HG03045 (cell line): ENCODE data around the gene SNTG2.
A peak's percentile ranks its signal among the peaks of the same experiment; 100 is the strongest.
"Not testable (repeated sequence)": the region's sequence is repeated elsewhere in the genome, so short reads cannot be mapped to it uniquely, and the experiment has no call there.

Experiments
- ATAC-seq: cut with Tn5 transposase; IDR thresholded peaks from one replicate; pipeline ENCODE4 v1.9.1; 2021; ENCODE audit warnings: mild to moderate bottlenecking, moderate library complexity; ENCODE audit not compliant: unreplicated experiment

The SNTG2 gene

DNA sequence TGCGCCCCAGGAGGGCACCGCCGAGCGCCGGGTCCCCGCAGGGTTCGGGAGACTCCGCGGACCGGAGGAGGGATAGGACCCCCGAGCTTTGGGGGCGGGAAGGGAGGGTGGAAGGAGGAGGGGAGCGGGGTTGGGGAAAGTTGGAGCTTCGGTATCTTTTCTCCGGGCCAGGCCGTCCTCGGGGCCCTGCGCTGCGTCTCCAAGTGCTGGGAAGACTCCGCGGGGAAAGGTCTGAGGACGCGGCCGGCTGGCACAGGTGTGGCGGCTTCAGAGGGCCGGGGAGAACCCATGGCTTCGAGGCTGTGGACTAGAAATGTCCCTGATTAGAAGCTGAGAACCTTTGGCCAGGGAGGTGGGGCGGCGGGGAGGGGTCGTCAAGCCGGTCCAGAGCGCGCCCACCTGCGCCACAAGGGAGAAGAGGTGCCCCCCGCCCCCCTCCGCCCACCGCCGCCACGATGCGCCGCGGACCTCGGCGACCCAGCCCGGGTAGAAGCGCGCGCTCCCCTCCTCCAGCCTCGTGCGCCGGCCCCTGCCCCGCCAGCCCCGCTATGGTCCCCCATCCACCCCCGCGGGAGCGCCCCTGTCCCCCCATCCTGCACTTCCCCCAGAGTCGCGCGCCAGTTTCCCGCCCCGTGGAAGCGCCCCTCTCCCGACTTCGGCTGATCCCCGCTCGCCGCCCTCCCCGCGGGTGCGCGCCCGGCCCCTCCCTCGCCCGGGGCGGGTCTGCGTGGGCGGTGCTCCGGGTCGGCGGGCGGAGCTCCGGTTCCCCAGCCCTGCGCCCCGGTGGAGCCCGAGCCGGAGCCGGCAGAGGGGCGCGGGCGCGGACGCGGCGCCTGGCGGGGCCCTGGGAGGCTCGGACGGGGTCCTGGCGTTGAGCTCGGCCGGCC, at the start of gene SNTG2:
SNTG2 (plus strand) TSS at position 770 of the 887 bp plus-strand sequence. CDS start 148 bp downstream, outside the sequence.
- peak; percentile 61 for ATAC-seq

DNA sequence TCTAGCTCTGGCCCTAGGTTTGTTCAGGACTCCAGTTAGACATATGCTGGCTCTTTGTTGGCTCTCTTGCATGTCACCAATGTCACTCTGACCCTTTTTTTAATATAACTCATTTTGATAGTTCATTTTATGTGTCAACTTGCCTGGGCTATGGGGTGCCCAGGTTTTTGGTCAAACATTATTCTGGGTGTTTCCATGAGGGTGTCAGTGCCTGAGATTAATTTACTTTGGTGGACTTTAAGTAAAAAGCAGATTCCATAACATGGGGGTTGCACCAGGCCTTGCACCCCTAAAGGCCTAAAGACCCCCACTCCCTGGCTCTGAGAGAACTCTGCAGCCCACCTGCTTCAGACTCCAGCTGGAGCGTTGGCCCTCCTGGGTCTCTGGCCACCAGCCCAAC, 48.1 kb upstream of the SNTG2 start:
- ATAC-seq: no peak

DNA sequence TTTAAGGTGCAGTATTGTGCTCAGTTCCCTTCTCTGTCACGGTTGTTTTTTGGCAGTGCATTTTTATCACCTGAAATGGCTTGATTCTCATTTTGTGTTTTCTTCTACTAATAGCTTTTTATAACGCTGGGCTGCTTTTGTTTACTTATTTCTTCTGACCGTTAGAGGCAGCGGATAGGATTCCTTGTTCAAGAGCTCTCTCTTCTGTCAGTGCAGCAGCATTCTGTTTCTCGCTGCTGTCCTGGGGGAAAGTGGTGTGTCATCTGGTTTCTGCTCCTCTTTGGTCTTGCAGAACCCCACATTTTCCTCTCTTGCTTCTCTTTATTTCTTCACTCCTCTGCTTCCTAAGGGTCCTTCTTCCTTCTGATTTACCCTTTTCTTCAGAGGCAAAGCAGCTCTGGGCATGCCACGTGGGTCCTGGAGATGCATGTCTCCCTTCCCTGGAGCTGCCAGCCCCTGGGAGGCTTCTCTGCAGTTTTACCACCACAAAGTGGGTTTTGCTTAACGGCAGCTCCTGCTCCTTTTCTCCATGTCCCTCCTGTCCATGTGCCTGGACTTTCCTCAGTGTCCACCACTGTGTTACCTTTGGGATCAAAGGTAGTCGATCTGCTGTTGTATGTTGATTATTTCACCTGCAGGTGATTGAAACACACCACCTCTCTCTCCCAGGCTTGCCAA, 47.3 kb upstream of the SNTG2 start:
- ATAC-seq: no peak

DNA sequence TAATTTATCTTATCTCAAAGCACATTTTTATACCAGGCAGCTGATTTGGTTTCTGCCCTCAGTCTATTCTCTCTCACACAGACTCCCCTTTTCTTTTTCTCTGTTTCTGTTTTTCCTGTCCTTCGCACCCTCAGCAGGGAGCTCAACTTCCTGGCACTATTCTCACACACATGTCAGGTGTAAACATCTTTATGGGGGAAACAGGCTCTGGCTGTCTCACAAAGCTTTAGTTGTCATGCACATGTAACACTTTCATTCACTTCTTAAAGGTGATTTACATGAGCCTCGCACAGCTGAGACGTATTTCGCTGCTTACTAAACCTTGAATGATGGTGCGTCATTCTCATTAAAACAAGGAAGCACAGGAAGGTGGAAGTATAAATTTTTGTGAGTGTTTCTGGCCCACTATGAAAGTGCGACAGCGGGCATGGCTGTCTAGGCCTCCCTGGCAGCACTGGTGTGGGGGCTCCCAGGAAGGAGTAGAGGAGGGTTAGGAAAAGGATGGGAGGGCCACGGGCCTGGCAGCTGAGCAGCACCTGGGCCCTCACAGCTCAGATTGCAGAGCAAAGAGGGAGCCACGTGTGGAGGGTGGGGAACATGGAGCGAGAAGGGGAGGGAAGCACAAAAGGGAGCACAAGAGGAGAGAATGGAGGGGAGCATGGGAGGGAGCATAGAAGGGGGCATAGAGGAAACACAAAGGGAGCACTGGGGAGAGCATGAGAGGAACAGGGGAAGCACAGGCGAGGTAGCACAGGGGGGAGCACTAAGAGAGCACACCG, 46.2 kb upstream of the SNTG2 start:
- ATAC-seq: no peak

DNA sequence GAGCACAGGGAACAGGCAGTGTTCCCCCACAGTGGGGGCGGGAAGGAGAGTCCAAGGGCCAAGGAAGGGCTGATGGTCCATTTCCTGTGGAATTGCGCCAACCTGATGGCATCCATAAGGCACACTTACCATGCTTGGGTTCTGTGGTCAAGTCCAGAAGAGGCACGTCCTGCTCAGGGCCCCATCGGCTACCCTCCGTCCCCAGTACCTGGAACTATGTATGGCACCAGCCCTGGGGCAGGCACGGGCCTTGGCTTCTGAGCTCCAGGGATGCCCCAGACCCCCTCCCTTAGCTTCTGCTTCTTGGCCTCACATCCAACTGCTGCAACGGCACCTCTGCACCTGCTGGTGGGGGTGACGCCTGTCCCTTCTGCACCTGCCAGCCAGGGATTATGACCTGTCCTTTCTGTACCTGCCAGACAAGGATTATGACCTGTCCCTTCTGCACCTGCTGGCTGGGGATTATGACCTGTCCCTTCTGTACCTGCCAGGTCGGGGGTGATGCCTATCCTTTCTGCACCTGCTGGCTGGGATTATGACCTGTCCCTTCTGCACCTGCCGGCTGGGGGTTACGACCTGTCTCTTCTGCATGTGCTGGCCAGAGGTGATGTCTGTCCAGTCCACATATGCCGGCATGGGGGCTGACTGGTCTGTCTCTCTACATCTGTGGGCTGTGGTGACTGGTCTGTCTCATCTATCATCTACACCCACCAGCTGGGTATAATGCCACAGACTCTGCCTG, 45.4 kb upstream of the SNTG2 start:
- ATAC-seq: no peak

DNA sequence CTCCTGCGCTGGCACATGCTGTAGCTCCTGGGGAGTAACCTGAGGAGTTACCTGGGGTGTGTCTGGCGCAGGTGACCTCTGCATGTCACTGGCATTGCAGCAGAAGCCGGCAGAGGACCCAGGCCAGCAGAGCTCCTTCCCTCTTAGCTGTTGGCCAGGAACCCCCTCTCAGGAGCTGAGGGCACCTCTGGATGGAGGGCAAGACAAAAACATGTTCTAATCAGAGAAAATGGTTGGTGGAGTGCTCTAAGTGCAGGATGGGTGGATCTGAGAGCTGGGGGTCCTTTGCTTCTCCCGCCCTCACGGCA, 44.9 kb upstream of the SNTG2 start:
- no peak for ATAC-seq

DNA sequence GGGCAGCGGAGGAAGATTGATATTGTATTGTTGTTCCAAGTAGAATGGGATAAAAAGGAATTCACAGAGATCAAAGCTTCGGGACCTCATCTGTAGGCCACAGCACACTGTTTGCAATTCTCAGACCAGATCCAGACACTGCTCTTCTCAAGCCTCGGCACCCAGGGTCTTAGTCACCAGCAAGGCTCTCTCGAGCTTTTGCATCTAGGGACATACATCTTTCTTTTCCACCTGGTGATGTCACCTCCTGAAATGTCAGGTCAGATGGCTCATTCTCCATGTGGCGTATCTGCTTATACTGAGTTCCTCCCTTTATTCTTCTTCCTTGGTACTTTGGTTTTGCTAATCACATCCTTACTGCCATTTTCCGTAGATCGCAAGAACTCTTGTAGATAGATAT, 42.9 kb upstream of the SNTG2 start:
- no peak for ATAC-seq

DNA sequence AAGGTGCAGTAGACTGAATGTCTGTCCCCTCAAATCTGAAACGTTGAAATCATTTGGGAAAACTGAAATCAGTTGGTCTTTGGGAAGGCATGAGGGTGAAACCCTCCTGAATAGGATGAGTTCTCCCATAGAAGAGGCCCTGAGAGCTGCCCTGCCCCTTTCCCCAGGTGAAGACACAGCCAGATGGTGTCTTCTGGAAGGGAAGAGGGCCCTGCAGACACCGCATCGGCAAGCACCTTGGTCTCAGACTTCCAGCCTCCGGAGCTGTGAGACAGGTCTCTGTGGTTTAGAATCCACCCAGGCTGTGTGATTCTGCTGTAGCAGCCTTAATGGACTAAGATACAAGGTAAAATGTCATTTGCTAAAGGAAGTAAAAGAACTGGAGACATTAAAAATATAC, 42.1 kb upstream of the SNTG2 start:
- ATAC-seq: no peak

DNA sequence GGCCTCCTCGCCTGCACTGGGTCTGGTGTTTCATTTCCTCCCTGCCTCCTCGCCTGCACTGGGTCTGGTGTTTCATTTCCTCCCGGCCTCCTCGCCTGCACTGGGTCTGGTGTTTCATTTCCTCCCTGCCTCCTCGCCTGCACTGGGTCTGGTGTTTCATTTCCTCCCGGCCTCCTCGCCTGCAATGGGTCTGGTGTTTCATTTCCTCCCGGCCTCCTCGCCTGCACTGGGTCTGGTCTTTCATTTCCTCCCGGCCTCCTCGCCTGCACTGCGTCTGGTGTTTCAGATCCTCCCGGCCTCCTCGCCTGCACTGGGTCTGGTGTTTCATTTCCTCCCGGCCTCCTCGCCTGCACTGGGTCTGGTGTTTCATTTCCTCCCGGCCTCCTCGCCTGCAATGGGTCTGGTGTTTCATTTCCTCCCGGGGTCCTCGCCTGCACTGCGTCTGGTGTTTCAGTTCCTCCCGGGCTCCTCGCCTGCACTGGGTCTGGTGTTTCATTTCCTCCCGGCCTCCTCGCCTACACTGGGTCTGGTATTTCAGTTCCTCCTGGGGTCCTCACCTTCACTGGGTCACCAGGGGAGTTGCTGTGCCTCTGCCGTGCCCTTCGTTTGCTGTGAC, 40.8 kb upstream of the SNTG2 start:
- ATAC-seq: not testable (repeated sequence)

DNA sequence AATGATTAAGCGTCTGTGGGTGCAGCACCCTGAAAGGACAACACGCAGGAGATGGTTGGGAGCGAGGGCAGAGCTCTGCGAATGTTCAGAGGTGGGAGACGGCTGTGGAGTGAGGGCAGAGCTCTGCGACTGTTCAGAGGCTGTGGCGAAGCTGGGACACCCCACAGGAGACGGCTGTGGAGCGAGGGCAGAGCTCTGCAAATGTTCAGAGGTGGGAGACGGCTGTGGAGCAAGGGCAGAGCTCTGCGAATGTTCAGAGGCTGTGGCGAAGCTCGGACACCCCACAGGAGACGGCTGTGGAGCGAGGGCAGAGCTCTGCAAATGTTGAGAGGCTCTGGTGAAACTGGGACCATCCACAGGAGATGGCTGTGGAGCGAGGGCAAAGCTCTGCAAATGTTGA, 40.0 kb upstream of the SNTG2 start:
- no peak for ATAC-seq

DNA sequence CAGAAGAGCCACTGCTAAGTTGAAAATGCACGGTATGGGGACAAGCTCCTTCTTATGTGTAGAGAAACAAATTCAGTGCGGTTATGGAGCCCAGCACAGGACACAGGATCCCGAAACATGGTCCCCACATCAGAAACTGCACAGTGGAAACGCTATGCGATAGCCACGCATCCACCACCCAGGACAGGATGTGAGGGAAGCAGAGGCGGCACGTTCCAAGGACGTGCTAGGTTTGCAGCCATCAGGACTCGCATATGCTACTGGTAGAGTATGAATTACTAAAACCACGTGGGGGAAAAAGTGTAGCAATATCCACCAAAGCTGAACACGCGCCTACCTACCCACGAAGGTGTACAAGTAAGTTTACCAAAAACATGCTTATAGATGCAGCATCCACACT, 34.7 kb upstream of the SNTG2 start:
- no peak for ATAC-seq

DNA sequence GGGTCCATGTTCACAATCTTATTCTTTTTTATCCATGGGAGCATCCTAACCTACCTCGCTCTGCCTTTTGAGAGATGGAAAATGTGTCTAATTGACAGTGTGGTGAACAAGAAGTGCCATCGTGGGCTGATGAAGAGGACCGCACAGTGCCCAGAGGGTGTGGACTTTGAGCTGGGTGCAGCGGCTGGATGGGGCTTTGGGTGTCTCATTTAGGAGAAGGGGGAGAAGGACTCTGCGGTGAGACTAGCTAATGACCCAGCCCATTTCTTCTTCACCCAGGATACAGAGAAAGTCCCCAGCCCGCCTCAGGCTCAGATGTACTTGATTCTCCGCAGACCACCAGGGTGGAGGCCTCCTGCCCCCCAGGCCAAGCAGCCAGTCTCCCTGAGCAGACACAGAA, 33.7 kb upstream of the SNTG2 start:
- no peak for ATAC-seq

DNA sequence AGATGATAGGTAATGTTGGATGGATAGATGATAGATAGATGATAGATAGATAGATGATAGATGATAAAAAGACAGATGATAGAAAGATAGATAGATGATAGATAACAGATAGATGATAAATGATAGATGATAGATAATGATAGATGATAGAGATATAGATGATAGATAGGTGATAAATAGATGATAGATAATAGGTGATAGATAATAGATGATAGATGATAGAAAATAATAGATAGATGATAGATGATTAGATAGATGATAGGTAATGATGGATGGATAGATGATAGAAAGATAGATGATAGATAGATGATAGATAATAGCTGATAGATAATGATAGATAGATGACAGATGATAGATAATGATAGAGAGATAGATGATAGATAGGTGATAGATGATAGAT, 31.0 kb upstream of the SNTG2 start:
- no peak for ATAC-seq

DNA sequence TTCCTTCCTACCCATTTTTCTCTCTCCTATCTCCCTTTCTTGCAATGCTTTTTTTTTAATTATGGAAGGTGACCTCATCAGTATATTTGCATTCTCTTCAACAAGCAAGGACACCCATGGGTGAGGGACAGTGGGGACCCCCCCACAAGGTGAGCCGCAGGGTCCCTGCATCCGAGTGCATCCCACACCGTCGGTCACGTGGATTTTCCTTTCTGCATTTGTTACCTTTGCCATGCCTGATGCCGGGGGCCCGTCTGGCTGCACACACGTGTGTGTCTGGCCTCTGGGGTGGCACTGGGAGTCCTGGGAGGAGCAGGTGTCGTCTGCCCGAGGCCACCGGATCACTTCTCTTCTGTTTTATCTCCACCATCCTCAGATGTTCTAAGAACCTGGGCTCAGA, 30.1 kb upstream of the SNTG2 start:
- ATAC-seq: no peak

DNA sequence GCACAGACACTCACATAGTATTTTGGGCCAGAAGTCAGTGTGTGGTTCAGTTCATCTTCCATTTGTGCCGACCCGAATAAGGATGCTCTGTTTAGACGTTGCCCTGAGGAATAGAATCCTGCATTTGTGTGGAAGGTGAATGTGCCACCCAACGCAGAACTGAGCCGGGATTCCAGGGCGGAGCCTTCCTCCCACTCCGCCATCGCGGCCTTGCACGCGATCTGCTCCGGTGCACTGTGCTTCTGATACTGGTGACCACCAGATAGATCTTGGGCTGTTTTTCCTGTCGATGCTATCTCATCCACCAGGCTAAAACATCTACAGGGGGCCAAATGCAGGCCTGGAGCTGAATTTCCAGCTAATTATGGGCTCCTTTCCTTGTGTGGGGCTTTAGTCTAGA, 29.6 kb upstream of the SNTG2 start:
- no peak for ATAC-seq

DNA sequence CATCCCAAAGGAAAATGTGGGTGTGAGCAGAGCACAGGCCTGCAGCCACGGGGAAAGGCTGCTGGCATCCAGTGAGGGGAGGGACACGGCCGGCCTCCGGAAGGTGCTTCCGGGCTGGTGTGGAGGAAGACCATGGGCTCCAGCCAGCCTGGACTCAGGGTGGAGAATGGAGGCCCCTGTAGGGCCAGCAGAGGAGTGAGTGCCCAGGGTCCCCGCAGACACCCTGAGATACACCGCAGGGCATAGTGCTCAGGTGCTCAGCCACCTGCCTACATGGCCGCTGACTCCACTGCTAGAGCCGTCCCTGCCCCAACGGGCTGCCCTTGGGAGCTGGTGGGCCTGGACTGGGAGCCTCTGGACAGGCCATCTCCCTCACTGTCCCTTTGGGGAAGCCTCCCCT, 28.5 kb upstream of the SNTG2 start:
- no peak for ATAC-seq

DNA sequence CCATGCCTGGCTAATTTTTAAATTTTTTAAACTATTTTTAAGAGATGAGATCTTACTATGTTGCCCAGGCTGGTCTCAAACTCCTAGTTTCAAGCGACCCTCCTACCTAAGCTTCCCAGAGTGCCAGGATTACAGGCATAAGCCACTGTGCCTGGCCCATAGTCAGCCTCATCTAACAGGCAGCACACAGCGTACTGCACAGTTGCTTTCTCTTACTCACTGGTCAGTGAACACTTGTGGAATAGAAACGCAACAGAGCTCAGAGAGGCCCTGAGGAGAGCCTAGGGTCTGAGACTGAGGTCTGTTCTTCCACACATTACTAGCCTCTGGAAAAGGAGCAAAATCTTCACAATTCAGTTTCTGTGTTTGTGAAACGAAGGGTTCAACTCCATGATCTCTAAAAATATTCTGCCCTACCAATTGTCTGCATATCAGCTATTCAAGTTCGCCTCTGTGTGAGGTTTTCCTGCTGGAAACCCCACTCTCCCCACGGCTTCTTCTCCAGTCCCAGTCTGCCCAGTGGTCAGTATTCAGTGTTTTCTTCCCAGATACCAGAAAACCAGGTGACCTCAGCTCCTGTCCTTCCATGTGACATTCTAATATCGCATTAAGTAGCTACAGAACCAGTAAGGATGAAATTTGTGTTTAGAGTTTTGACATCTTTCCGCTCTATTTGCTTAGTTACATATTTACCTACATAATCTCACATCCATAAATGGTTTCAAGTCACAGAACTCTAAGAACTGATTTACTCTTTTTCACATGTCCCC, 26.6 kb upstream of the SNTG2 start:
- ATAC-seq: no peak

DNA sequence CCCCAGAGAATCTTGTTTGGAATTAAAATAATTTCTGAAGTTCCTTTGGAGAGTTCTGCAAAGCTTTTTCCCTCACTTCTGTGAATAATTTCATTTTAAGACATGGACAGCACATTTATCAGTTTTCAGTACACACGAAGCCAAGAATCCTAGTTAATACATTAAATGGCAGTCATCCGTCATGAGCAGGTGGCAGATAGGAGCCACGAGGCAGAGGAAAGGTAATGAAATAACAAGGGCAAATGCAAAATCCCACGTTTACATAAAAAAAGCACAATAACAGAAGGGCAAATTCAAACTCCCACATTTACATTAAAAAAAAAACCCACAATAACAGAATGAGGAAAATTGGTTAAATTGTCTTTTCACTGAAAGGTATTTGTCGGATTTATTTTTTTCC, 25.9 kb upstream of the SNTG2 start:
- no peak for ATAC-seq

DNA sequence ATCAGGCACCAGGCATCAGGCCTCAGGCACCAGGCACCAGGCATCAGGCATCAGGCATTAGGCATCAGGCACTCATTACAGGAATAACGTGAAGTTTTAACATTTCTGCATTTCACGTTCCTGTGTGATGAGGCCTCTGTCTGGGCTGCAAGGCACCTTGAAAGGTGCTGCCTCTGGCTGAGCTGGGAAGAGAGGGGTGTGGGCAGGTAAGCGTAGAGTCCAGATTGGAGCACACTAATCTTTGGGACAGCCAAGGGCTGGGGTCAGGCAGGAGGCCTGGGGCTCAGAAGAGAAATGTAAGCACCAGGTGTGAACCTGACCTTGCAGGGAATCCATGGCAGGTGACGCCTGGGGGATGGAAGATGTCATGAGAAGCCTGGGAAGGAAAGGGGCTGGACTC, 25.3 kb upstream of the SNTG2 start:
- ATAC-seq: no peak

DNA sequence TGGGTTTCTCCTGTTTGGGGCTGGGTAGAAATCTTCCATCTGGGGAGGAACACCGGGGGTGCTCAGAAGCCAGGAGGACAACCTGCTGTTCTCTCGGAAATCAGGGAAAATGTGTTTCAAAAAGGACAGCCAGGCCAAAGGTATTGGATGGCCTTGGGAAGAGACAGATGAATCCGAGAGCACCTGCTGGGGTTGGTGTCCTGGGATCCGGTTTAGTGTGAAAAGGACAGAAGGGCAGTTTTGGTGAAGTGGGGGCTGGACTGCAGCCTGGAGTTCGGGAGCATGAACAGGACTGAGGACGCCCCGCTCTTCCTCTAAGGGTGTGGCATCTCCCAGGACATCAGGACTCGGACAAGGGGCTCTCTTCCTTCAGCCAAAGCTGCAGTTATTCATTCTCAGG, 24.9 kb upstream of the SNTG2 start:
- no peak for ATAC-seq
